HG02678 (cell line): ENCODE results near the gene MOSPD3.
A peak's percentile ranks its signal among the peaks of the same experiment; 100 is the strongest.
"Not testable (repeated sequence)": the region's sequence is repeated elsewhere in the genome, so short reads cannot be mapped to it uniquely, and the experiment has no call there.

Source experiments
- ATAC-seq: cut with Tn5 transposase; IDR thresholded peaks from one replicate; pipeline ENCODE4 v1.9.1; 2021; ENCODE audit warnings: mild to moderate bottlenecking, moderate library complexity; ENCODE audit not compliant: unreplicated experiment

The MOSPD3 gene, protein sequence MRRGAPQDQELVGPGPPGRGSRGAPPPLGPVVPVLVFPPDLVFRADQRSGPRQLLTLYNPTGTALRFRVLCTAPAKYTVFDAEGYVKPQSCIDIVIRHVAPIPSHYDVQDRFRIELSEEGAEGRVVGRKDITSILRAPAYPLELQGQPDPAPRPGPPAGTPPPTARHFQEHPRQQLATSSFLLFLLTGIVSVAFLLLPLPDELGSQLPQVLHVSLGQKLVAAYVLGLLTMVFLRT

DNA sequence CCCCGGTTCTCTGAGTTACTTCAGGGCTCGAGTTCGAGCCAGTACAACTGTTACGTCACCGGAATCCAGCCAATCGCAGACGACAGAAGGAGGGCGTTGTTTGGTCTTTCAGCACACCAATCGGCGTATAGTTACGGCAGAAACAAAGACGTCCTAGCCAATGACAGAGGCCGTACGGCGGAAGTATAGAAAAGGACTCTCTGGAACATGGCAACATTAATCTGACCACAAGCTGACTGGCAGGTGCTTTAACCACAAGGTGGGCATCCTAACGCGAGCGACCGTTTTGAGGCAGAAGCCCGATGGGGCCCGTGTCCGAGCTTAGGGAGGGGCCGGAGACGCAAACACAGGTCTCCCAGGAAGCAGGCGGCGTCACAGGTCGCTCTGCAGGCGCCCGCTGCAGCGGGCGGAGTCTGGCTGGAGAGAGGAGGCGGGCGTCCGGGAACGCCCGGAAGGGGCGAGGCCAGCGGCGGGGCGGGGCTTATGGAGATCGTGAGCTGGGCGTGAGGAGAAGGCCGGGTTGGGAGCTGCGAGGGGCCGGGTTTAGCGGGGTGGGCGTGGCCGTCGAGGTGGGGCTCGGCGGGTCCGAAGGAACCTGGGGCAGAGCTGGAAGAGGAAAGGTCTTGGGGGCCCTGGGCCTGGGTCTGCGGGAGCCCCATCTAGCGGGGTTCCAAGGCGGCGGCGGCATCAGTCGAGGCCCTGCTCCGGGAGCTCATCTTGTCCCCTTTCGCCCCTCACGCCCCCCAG lies at the start of gene MOSPD3:
Gene MOSPD3, plus strand, starts transcription at position 558 of the 747 bp plus-strand sequence. CDS start 252 bp downstream, outside the sequence.
- ATAC-seq: peak; percentile 90

DNA sequence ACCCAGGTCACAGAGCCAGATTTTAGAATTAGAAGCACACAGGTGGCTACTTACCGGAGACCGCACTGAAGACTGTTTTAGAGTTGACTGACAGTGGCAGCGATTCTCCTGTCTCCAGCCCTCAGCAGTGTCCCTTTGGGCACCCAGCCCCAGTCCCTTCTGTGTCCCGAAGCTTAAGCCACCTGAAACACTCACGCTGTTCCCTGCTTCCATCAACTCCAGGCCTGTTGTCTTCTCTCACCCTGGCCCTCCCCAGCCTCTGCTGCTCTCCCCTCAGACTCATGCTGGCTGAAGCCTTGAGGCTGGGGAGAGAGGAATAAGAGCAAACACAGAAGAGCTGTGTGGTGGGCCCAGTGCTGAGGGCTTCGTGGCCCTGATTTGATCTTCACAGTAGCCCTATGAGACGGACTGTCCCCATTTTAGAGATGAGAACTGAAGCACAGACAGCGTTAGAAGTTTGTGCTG lies 49.2 kb upstream of the MOSPD3 start:
- no peak for ATAC-seq

DNA sequence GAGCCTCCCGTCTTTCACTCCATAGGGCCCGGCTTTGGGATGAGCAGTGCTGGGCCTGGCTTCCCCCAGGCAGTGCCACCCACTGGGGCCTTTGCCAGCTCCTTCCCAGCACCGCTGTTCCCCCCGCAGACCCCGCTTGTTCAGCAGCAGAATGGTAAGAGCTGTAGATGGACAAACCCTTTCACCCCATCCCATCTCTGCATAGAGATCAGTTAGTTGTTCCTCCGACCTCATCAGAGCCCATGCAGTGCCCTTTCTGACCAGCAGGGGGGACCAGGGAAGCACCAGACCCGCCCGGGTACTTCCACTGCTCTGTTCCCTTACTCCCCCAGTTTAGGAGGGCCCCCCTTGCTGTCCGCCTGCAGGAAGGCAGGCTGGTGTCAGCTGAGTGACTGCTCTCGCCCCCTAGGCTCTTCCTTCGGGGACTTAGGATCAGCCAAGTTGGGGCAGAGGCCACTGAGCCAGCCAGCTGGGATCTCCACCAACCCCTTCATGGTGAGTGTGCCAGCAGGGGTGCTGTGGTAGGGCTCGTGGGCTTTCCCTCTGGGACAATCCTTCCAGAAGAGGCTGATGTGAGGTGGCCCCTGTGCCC lies 48.4 kb upstream of the MOSPD3 start:
- no peak for ATAC-seq

DNA sequence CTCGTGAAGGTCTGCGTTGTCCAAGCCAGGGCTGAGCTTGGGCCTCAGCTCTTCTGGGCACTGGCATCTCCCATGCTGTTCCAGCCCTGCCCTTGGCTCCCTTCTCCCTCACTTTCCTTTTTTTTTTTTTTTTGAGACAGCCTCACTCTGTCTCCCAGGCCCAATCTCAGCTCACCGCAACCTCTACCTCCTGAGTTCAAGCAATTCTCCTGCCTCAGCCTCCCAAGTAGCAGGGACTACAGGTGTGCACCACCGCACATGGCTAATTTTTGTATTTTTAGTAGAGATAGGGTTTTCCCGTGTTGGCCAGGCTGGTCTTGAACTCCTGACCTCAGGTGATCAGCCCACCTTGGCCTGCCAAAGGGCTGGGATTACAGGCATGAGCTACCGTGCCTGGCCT lies 47.9 kb upstream of the MOSPD3 start:
- not testable (repeated sequence) for ATAC-seq

DNA sequence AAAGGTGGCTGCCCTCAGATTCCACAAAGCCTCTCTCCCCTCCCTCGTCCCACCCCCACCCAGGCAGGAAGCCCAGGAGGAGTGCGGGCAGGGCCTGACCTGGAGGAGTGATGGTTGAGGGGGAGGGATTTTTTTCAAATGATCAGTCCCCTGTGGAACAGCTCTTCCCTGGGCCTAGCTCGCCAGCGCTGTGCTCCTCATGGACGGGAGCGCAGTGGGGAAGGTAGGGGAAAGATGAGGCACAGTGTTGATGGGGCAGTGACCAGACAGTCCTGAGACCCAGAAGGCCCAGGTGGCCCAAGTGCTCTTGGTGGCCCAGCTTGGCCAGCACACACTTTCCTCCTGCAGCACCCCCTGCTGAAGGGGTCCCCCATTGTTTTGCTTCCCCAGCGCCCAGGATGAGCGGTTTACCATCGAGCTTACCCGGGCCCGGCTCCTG lies 47.2 kb upstream of the MOSPD3 start:
- ATAC-seq: no peak

DNA sequence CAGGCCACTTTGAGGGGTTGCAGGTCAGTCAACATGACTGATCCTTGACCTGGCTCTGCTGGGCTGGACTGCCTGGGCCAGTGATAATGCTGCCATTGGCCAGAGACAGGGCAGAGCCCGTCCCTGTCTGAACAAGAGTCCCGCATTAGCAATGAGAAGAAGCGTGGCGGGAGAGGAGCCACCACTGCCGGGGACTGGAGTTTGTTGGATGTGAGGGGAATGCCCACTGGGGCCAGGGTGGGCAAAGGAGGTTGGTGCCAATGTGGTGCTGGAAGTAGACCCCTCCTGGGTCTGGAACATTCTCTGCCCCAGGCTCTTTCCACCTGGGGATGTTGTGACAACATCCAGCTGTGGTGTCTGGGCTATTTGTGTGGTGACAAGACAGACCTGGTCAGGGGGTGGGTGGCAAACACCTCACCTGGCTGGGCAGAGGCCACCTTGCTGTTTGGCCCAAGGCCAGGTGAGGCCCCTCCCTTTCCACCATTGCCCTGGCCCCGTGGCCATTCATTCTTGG lies 46.3 kb upstream of the MOSPD3 start:
- no peak for ATAC-seq

DNA sequence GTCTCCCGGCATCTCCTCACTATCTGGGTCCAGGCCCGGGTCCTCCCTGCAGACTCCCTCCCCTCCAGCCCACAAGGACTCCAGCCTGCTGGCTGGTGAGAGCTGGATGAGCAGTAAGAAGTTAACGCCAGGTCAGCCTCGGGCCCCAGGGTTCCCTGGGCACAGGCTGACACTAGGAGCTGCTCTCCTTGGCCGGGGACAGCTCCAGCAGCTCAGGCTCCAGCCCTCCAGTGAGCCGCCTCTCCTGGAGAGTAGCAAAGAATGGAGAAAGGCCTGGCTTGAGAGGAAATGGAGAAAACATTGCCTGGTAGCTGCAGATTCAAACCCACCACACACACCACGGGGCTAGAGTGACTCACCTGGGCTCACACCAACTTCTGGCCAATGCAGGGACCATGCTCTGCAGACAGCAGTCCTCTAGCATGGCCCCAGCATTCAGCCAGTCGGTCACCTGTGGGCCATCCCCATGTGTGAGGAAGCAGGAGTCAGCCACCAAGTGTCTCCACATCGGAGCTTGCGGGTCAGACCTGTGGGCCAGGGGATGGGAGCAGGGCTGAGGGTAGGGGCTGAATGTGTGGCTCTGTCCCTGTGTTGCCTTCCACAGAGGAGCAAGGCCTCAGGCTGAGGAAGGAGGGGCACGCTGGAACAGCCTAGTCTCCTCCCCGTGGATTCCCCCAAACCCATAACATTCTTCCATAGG lies 45.2 kb upstream of the MOSPD3 start:
- no peak for ATAC-seq

DNA sequence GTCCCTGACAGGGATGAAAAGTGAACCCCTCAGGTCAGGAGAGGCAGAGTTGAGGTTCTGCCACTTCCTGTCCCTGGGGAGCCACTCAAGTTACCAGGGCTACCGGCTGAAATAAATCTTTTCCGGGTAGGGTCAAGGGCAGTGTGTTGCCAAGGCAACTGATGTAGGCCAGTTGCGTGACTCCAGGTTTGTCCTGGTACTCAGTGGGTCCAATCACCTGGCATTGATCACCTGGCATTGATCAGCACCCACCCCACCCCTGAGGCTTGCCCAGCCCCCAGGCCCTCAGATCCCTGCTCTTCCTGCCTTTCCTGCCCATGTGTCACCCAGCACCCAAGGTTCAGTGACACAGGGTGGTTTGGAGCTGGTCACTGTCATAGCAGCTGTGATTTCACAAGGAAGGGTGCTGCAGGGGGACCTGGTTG lies 44.6 kb upstream of the MOSPD3 start:
- ATAC-seq: no peak

DNA sequence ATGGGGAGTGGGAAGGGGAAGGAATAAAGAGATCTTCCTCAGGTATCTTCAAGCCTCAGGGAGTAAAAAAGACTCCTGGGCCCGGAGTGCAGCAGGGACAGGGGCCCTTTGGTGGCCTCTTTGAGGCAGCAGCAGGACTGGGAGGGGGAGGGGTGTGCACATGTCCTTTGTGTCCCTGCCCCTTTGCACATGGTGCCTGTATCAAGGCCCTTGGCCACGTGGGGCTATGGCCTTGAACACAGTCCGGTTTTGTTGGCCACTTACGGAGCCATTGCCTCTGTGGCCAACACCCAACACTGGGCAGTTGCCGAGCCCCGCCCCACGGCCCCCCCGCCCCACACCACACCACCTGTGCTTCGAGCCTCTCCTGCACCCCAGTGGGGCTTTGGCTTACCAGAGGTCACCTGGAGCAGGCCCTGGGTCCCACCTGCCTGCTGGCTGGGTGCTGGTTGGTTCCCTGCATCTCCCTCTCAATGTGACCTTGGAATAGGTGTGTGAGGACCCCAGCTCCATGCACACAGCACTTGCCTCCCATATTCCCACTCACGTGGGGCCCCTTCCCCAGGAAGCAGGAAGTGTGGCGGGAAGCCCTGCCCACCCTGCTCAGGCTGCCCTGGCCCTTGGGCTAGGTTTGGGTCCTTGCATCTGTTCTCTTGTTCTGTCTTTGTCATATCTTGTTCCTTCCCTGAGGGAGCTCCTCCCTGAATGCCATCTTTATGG lies 44.0 kb upstream of the MOSPD3 start:
- no peak for ATAC-seq

DNA sequence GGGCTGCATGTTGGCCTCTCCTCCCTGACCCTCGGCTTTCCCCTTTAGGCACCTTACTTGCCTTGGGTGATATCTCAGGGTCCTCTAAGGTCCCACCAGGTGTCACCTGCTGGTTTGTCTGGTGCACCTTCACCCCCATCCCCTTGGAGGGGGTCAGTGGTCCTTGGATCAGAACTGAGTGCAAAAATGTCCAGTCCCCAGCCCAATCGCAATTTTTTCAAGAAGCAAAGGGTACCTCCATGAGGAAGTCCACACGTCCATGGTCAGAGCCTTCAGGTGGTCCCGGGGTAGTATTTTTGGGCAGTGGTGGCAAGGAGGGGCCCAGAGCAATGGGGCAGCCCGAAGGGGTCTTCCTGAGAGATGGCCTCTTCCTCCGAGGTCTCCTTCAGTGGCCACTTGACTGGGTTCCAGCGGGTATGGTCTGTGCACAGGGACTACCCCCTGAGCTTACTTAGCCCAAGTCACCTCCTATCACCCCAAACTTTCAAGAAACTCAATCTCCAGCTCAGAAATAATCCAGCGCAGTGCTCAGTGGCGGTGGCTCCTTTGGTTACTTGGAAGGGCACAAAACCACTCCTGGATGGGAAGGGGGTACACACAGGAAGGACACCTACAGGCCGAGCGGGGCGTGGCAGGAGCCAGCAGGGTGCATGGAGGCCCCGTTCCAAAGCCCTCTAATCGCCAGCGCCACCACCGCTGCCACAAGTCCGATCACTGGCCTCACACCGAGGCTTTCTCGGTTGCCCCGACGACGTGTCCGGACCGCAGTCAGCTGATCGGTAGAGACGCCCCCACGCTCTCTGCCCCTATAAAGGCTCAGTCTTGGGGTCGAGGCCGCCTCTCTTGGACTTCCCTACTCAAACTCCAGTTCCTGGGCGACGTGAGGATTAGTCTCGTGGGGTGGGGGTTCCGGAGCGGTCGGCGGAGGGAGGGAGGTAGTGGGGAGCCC lies 43.2 kb upstream of the MOSPD3 start:
- ATAC-seq: no peak

DNA sequence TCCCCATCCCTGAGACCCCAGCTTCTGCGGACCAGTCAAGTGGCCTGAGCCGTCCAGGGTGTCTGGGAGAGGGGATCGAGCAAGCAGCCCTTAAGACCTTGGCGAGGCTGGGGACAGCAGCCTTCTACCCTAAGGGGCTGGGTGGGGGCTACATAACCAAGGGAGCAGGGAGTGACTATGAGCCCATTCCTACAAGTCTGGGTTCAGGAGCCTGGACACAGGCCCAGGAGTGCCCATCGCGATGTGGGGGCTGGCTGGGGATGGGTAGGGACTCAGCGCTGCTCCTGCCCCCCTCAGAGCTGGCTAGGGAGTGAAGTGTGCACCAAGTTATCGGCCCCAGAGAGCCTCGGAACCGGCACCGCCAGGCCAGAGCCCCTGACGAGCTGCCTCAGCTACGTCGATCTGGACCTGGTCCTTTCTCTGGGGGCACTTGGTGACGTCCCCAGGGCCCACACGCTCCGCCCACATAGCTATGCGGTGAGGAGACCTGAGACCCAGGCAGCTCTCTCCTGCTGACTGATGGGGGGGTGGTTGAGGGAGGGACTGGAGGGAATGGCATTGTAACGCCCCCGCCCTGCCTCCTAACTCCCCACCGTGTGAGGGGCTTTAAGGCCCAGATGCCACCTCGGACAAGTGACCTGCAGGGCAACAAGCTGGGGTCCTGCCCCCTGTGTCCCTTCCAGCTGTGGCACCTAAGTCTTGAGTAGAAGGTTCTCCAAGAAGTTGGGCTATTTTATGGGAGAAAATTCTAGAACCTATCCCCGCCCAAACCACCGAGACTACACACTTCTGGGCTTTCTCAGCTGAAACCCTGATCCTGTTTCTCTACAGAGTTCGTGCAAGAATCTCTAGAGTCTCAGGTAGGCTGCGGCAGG lies 41.1 kb upstream of the MOSPD3 start:
- no peak for ATAC-seq

DNA sequence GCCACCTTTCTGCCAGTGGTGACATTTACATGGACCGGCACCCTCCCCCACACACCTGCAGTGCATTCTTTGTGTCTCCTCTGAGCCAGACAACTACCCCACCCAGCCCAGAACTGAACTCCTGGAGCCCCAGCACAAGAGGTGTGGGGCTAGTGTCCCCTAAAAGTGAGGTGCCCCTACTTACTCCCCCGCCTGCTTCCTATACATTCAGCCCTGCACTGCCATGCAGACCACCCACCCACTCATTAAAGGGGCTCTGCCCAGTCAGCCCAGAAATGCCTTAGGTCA lies 40.6 kb upstream of the MOSPD3 start:
- ATAC-seq: no peak

DNA sequence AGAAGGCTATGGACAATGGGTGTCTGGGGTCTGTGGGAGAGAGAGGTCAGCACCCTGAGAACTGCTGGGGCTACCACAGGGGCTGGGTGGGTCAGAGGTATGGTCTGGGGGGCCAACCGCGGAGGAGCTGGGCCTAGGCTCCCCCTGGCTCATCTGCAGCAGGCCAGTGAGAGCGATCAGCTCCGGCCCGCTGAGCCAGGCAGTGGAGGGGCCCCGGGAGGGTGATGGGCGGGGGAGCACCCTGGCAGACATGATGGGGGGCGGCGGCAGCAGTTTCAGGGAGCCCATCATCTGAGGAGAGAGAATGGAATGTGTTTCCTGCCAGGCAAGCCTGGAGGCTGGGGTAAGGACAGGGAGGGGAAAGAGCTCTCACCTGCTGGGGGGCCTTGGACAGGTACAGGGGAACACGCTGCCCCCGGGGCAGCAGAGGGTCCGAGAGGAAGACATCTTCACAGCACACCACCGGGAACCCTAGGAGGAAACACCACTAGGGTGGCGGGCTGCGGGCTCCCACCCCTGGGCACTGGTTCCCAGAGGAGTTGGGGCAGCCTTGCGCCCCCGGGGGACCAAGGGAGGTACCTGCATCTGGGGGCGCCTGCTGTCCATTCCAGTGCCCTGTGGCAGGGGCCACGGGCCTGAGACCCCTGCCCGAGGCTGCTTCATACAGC lies 39.9 kb upstream of the MOSPD3 start:
- no peak for ATAC-seq

DNA sequence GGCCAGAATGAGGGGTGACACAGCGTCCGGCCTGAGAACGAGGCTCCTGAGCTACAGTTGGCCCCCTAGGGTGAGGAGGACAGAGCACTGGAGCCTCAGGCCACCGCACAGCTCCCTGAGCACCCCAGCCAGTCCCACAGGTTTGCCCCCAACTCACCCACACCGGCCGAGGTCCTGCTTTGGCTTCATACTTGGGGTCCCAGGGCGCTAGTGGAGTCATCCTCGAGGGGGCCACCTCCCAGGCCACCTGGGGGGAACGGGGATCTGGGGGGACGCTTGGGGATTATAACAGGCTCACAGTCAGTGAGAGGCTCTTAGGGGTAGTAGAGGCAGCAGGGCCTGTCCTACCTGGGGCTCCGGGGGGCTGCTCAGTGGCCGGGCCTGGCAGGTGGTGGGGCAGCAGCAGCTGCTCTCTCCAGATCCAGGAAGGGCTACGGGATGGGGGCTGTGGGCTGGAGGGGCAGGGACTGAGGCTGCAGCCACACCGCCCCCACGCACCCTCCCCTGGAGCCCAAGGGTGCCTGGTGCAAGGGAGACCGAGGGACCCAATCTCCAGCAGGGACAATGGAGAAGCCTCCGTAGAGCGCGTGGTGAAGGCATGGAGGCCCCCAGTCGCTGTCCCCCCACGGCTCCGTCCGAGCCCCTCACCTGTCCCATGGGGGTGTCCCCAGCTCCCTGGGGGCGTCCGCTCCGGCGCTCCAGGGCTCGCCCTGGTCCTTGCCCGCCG lies 39.2 kb upstream of the MOSPD3 start:
- ATAC-seq: no peak

DNA sequence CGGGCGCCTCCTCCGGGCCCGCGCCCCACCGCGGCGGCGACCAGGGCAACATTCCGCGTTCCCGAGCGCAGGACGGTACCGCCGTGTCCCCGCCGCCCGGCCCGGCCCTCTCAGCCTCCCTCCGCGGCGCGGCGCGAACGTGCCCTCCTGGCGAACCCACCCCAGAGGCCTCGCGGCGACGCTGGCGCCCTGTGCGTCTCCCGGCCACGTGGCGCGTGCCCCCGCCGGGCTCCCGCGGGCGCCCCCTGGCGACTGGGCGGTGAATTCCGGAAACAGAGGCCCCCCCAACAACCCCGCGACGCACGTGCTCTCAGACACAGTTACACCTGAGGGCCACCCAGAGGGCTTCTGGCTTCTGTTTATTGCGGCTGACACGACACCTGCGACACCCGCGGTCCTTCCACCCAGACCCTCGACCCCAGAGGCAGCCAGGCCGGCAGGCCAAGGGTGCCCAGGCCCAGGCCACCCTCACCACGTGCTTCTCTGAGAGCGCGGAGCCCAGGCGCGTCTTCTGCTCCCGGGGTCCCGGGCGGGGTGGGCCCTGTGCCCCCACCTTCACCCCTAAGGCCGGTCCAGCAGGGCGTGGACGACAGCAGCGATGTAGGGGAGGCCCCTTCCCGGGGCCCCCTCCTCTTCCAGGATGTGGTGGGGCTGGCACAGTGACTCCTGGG lies 38.5 kb upstream of the MOSPD3 start, which contains the start of gene SAP25:
Gene SAP25, minus strand, starts transcription at position 210 of the 671 bp plus-strand sequence. Its CDS starts 158 bp downstream, at position 52.
- no peak for ATAC-seq

DNA sequence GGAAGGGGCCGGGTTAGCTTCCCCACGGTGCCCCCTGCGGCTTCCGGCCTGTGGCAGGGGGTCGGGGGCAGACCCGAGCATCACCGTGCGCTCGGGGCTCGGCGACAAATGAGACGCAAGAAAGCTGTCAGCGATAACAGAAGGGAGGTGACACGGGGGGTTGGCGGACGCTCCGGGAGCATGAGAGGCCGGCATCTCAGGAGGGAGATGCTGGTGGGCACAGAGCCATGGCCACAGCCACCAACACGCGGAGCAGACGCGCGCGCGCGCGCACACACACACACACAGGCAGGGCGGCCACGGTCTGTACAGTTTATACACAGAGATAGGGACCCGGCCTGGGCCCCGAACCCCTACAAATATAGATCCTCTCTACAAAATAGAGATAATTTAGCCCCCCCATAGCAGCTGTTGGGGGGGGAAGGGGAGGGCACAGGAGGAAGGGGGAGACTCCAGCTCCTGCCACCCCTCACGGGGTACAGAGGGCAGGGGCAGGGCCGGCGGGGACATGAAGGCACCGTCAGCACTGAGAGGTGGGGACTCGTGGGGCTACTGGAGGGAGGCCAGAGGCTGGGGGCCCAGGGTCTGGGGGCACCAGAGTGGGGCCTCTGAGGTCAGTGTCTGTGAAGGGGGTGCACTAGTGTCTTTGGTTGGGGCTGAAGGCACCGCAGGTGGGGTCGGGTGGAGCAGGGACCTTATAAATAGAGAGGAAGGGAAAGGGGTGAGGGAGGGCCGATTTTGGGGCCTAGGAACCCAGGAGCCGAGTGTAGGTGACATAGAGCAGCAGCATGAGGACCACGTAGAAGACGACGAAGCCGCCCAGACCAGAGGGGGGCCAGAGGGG lies 37.8 kb upstream of the MOSPD3 start:
- ATAC-seq: no peak
